GM12878 (cell line): ENCODE results near the gene RPS6KL1. TPM values are rescaled to one million over a fixed set of nuclear protein-coding genes. Genes with fewer than 3 reads are reported as not detected.
A peak's percentile ranks its signal among the peaks of the same experiment; 100 is the strongest.

Source experiments
- ATAC-seq: fragments of 200-7000 bp; cut with Tn5 transposase; 3 replicates; pipeline ENCODE4 v1.9.1; 2020; ENCODE audit warnings: mild to moderate bottlenecking, moderate library complexity
- BruUV-seq: library from RNA; stranded (reverse); fragments of 400-500 nt; replicated peaks from 2 replicates; lab custom pipeline; 2021; lab: Mats Ljungman, UMichigan
- CTCF ChIA-PET: fragments of 300-600 bp; sonication (Branson Sonifier 250); formaldehyde crosslinking; extraction: SDS; loops from one replicate; lab custom pipeline; 2021; ENCODE audit warnings: inconsistent platforms; lab: Yijun Ruan, JAX
- POLR2A ChIA-PET: fragments of 350-600 bp; formaldehyde crosslinking; extraction: SDS; loops from one replicate; lab custom pipeline; 2021; ENCODE audit warnings: inconsistent platforms; lab: Charles Lee
- RAD21 ChIA-PET: fragments of 300-600 bp; sonication (Branson Sonifier 250); formaldehyde crosslinking; loops from one replicate; lab custom pipeline; 2023; ENCODE audit warnings: antibody characterized with exemption; ENCODE audit not compliant: unreplicated experiment; lab: Charles Lee
- SMC1A ChIA-PET: fragments of 300-600 bp; sonication (Branson Sonifier 250); formaldehyde crosslinking; loops from one replicate; lab custom pipeline; 2023; ENCODE audit not compliant: unreplicated experiment, uncharacterized antibody; lab: Charles Lee
- DNase-seq: peaks from one replicate; pipeline ENCODE4 v3.0.0-alpha.2; 2011; ENCODE audit warnings: low read depth, low spot score
- FAIRE-seq: peaks from 3 replicates; lab custom pipeline; 2011; peaks lifted over from hg19 to GRCh38; lab: Jason Lieb, UNC
- H2AFZ ChIP-seq: 2 replicates; pipeline ENCODE4 v1.6.0; 2011; ENCODE audit warnings: low read depth, low read length, control low read depth; ENCODE audit not compliant: control insufficient read depth
- H3K27ac ChIP-seq: 2 replicates; pipeline ENCODE4 v1.5.1; 2011; ENCODE audit warnings: control low read depth; ENCODE audit not compliant: control insufficient read depth, insufficient read depth
- H3K27me3 ChIP-seq, 2 experiments: replicated peaks in 1 of 2; 2 replicates each; pipeline versions ENCODE4 v1.6.0 to v1.6.1; 2011; ENCODE audit warnings: low read length in 1 of 2; ENCODE audit not compliant: control insufficient read depth in 2 of 2, insufficient read depth in 2 of 2
- H3K36me3 ChIP-seq, 2 experiments: 2 replicates each; pipeline ENCODE4 v1.5.1; 2011; ENCODE audit warnings: low read length in 1 of 2; ENCODE audit not compliant: control insufficient read depth in 2 of 2, insufficient read depth in 2 of 2
- H3K4me1 ChIP-seq: 2 replicates; pipeline ENCODE4 v1.6.1; 2011; ENCODE audit warnings: mild to moderate bottlenecking, low read length, moderate library complexity, mixed read lengths; ENCODE audit not compliant: control insufficient read depth, insufficient read depth
- H3K4me2 ChIP-seq: 2 replicates; pipeline ENCODE4 v1.6.0; 2011; ENCODE audit warnings: control low read depth; ENCODE audit not compliant: control insufficient read depth, insufficient read depth
- H3K4me3 ChIP-seq: fragments of 200-600 bp; sonication (generic); 2 replicates; pipeline ENCODE4 v1.5.1; 2016
- H3K79me2 ChIP-seq: 2 replicates; pipeline ENCODE4 v1.6.0; 2011; ENCODE audit warnings: low read length; ENCODE audit not compliant: control insufficient read depth, insufficient read depth
- H3K9ac ChIP-seq: 2 replicates; pipeline ENCODE4 v1.8.0; 2011; ENCODE audit warnings: low read length, control low read depth, mixed read lengths; ENCODE audit not compliant: control insufficient read depth, insufficient read depth
- H3K9me3 ChIP-seq: replicated peaks from 3 replicates; pipeline ENCODE4 v1.5.1; 2011; ENCODE audit warnings: mild to moderate bottlenecking, low read length; ENCODE audit not compliant: control insufficient read depth, insufficient read depth
- H4K20me1 ChIP-seq: 2 replicates; pipeline ENCODE4 v1.6.0; 2011; ENCODE audit not compliant: control insufficient read depth, insufficient read depth
- ASH2L ChIP-seq: fragments of 300-600, 200-600 bp; sonication (generic); IDR thresholded peaks from 2 replicates; pipeline ENCODE4 v1.6.1; 2017; ENCODE audit warnings: low read depth, mild to moderate bottlenecking, borderline replicate concordance
- ATF2 ChIP-seq: IDR thresholded peaks from 2 replicates; pipeline ENCODE4 v1.6.1; 2012; ENCODE audit warnings: low read length, inconsistent platforms
- CBFB ChIP-seq: IDR thresholded peaks from 2 replicates; pipeline ENCODE4 v1.6.1; 2016; ENCODE audit warnings: antibody characterized with exemption, low read depth
- EED ChIP-seq: sonication (generic); IDR thresholded peaks from 2 replicates; pipeline ENCODE4 v1.6.1; 2016; ENCODE audit warnings: antibody characterized with exemption, low read depth
- EGR1 ChIP-seq, 2 experiments: IDR thresholded peaks; 1 replicate in 1 of 2; 2 replicates in 1 of 2; pipeline ENCODE4 v1.6.1; 2011 to 2012; ENCODE audit warnings: low read depth in 2 of 2, low read length in 2 of 2, borderline replicate concordance in 1 of 2, mild to moderate bottlenecking in 1 of 2, moderate library complexity in 1 of 2
- IKZF2 ChIP-seq, 2 experiments: fragments of 450-650 bp; IDR thresholded peaks; 2 replicates each; pipeline ENCODE4 v1.6.1; 2017; ENCODE audit warnings: mild to moderate bottlenecking in 2 of 2, moderate library complexity in 2 of 2
- MEF2A ChIP-seq: IDR thresholded peaks from 2 replicates; pipeline ENCODE4 v1.6.1; 2011; ENCODE audit warnings: low read depth, mild to moderate bottlenecking, low read length, moderate library complexity; ENCODE audit not compliant: insufficient read depth
- MEF2B ChIP-seq: fragments of 450-650 bp; IDR thresholded peaks from 2 replicates; pipeline ENCODE4 v1.6.1; 2018; ENCODE audit warnings: mild to moderate bottlenecking, moderate library complexity; ENCODE audit not compliant: partially characterized antibody, poor library complexity, severe bottlenecking
- NFIC ChIP-seq: IDR thresholded peaks from 2 replicates; pipeline ENCODE4 v1.6.1; 2012; ENCODE audit warnings: low read depth, mild to moderate bottlenecking, inconsistent platforms, low read length, moderate library complexity
- PAX5 ChIP-seq: IDR thresholded peaks from 2 replicates; pipeline ENCODE4 v1.6.1; 2011; ENCODE audit warnings: low read depth, low read length, borderline replicate concordance
- PML ChIP-seq: IDR thresholded peaks from 2 replicates; pipeline ENCODE4 v1.6.1; 2012; ENCODE audit warnings: low read length, inconsistent platforms
- POU2F2 ChIP-seq: IDR thresholded peaks from 3 replicates; pipeline ENCODE4 v1.6.1; 2011; ENCODE audit warnings: low read depth, mild to moderate bottlenecking, low read length, borderline replicate concordance
- RELB ChIP-seq: fragments of 450-650 bp; IDR thresholded peaks from 2 replicates; pipeline ENCODE4 v1.6.1; 2017; ENCODE audit warnings: low read depth, mild to moderate bottlenecking, moderate library complexity
- RUNX3 ChIP-seq: IDR thresholded peaks from 2 replicates; pipeline ENCODE4 v1.6.1; 2012; ENCODE audit warnings: low read length, inconsistent platforms
- SIN3A ChIP-seq: IDR thresholded peaks from 2 replicates; pipeline ENCODE4 v1.6.1; 2012; ENCODE audit warnings: low read depth, low read length, improper control_type of control experiment
- SMC3 ChIP-seq: IDR thresholded peaks from 2 replicates; pipeline ENCODE4 v1.6.1; 2011; ENCODE audit warnings: low read length, improper control_type of control experiment, borderline replicate concordance
- STAT3 ChIP-seq: IDR thresholded peaks from 2 replicates; pipeline ENCODE4 v1.6.1; 2011; ENCODE audit warnings: low read depth, low read length, improper control_type of control experiment
- ZBTB11 ChIP-seq: fragments of 450-650 bp; formaldehyde crosslinking; IDR thresholded peaks from 2 replicates; pipeline ENCODE4 v1.5.0; 2022; ENCODE audit warnings: mild to moderate bottlenecking, missing genetic modification characterization
- WGBS: methylation state at CpG from one replicate; pipeline ENCODE4 v1.1.6; 2016; ENCODE audit warnings: low lambda C conversion rate; ENCODE audit not compliant: insufficient replicate concordance, insufficient coverage; ENCODE audit errors: missing lambda C conversion rate; 5-methylcytosine and 5-hydroxymethylcytosine counted together
- in situ Hi-C: fragments of 300-500 bp; cut with MboI; formaldehyde crosslinking; loops from 9 replicates; pipeline ENCODE4 v1.14.3; 2018; ENCODE audit warnings: mixed read lengths
- intact Hi-C: fragments of 100-400 bp; cut with micrococcal nuclease; formaldehyde crosslinking; loops from one replicate; pipeline ENCODE4 v1.14.2; 2022; ENCODE audit not compliant: unreplicated experiment
- polyA plus RNA-seq, 11 experiments: library from polyadenylated mRNA; depleted of rRNA in 4 of 11; unstranded in 6 of 11; stranded (reverse) in 5 of 11; fragments of >200 nt; fragmentation: Nextera tagmentation in 4 of 11; fragmentation: Illumina TruSeq in 1 of 11; extraction: Ambion mirVana in 4 of 11; extraction: Trizol in 1 of 11; gene quantifications; 1 replicate in 1 of 11; 2 replicates in 10 of 11; pipeline versions ENCODE4 v1.2.1 to v1.2.3, GENCODE V29; 2011 to 2016; ENCODE audit warnings: inconsistent platforms in 2 of 11, missing spikeins in 2 of 11, low read depth in 1 of 11
- total RNA-seq, 4 experiments: library from RNA; depleted of rRNA in 3 of 4; stranded (reverse); fragments of >200 nt in 3 of 4; fragmentation: Illumina TruSeq in 1 of 4; extraction: Trizol in 1 of 4; gene quantifications; 2 replicates each; pipeline versions ENCODE4 v1.2.1 to v1.2.3, GENCODE V29; 2013 to 2021

Gene RPS6KL1
- total and polyA plus RNA-seq, 10 of the 15 experiments (the other 5 are each of a cell fraction or from before 2014, with no cell fraction given) = 0.04 to 4.2 (median 2.0) TPM

- POLR2A ChIA-PET = interaction anchor here (0.6 to 1.8 kb wide), 5 partner anchors 9 to 127 kb away, joined by 3 to 11 read pairs (median 4); partner anchors contain the start of gene DLST
- in situ Hi-C loops = no loop called here
- CTCF ChIA-PET = interaction anchor here (0.6 to 26.0 kb wide), 11 partner anchors 9 to 195 kb away, joined by 3 to 552 read pairs (median 5); partner anchors contain the start of gene DLST
Observed at GRCh38 chr14:74893614-74894091, 29.4 kb downstream of the RPS6KL1 start.

More at GRCh38 chr14:74893614-74894091, 29.4 kb downstream of the RPS6KL1 start:
- peak; percentile 37 for DNase-seq
- BruUV-seq = no TSS peak
- TF ChIP-seq ASH2L = peak; percentile 50; the same call in 1 of the 2 replicates
- TF ChIP-seq IKZF2 (IDR thresholded peaks at IDR 0.05) = peak; percentile 10 to 61; a peak in 2 of 4 replicates
- TF ChIP-seq RUNX3 = peak; percentile 82
- peak; percentile 38; the same call in 1 of the 2 replicates for TF ChIP-seq RELB
- peak; percentile 66 for TF ChIP-seq MEF2B
- TF ChIP-seq STAT3 = no peak
- peak; percentile 78 for TF ChIP-seq EED
- TF ChIP-seq POU2F2 = peak; percentile 40; the same call in 1 of the 3 replicates
- TF ChIP-seq PML = 0 out of 2 replicates have a peak, but pooled peaks have one; percentile 34
- TF ChIP-seq SMC3 = no peak
- TF ChIP-seq NFIC = peak; percentile 49
- no peak for TF ChIP-seq ZBTB11 (CRISPR knock-in tag)
- TF ChIP-seq SIN3A = no peak
- peak; percentile 92 for TF ChIP-seq MEF2A
- peak; percentile 60; the same call in 1 of the 2 replicates for TF ChIP-seq ATF2
- 0 out of 2 replicates have a peak, but pooled peaks have one; percentile 36 for TF ChIP-seq CBFB
- peak in 1 of 2 experiments; percentile 39; a peak in 1 of 3 replicates for TF ChIP-seq EGR1 (IDR thresholded peaks at IDR 0.05; ENCODE audit: borderline replicate concordance in 1 of 2, low read depth in 2 of 2, low read length in 2 of 2)
- no peak for TF ChIP-seq PAX5
- 10% methylated on average over 4 of the region's 4 CpGs for WGBS
- H3K27ac ChIP-seq = peak overlapping the region; percentile 63
- FAIRE-seq = peak; percentile 41
- H3K4me3 ChIP-seq = no peak overlapping the region; the same call in 1 of the 2 replicates
- H3K4me1 ChIP-seq = peaks cover 35% of the 10 kb centered on the region
- intact Hi-C loops = no loop called here
- no peaks in the 10 kb centered on the region for H3K79me2 ChIP-seq
- SMC1A ChIA-PET = interaction anchor here (0.9 to 2.6 kb wide), 11 partner anchors 9 to 195 kb away, joined by 3 to 17 read pairs (median 5); no protein-coding TSS in a partner anchor
- H4K20me1 ChIP-seq = no peaks in the 10 kb centered on the region
- peak overlapping the region; percentile 5; the same call in 1 of the 2 replicates for H3K9ac ChIP-seq
- H3K4me2 ChIP-seq = peak overlapping the region; percentile 67
- ATAC-seq = peak; percentile 69
- H3K36me3 ChIP-seq = peaks cover 19 to 55% of the 10 kb centered on the region in 2 experiments
- H3K9me3 ChIP-seq = no peaks in the 10 kb centered on the region
- no peaks in the 10 kb centered on the region for H3K27me3 ChIP-seq
- H2AFZ ChIP-seq = no peak overlapping the region
- RAD21 ChIA-PET = interaction anchor here (0.9 to 2.6 kb wide), 8 partner anchors 9 to 195 kb away, joined by 3 to 20 read pairs (median 4); no protein-coding TSS in a partner anchor
